Measurements from ENCODE around the gene ABCC8. TPM values are rescaled to one million over a fixed set of nuclear protein-coding genes. Genes with fewer than 3 reads are reported as not detected.

The ABCC8 gene
- total and polyA plus RNA-seq, 2 donors (not counting 3 experiments of a cell fraction or from before 2014, with no cell fraction given): not detected

DNA sequence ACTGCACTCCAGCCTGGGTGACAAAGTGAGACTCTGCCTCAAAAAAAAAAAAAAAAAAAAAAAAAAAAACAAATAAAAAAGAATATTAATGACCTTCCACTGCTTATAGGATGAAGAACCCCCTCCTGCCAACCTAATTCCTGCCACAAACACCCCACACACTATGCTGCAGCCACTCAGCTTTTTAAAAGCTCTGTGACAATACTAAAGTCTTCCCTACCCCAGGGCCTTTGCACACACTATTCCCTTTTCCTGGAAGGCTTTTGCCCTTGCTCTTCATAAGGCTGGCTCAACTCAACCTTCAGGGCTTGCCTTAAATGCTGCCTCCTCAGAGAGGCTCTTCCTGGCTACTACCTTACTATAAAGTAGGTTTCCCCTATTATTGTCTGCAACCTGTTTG lies 77.4 kb downstream of the ABCC8 start:
- H3K9ac ChIP-seq (replicated peaks; ENCODE audit: extremely low read depth, insufficient read depth, low read length): no peak overlapping the region
- H3K27ac ChIP-seq (ENCODE audit: insufficient read depth, low read depth, low read length): no peak overlapping the region
- H3K4me1 ChIP-seq (ENCODE audit: control insufficient read depth, extremely low read depth, insufficient read depth, low read length): no peaks in the 10 kb centered on the region
- TF ChIP-seq, protein P1, sequence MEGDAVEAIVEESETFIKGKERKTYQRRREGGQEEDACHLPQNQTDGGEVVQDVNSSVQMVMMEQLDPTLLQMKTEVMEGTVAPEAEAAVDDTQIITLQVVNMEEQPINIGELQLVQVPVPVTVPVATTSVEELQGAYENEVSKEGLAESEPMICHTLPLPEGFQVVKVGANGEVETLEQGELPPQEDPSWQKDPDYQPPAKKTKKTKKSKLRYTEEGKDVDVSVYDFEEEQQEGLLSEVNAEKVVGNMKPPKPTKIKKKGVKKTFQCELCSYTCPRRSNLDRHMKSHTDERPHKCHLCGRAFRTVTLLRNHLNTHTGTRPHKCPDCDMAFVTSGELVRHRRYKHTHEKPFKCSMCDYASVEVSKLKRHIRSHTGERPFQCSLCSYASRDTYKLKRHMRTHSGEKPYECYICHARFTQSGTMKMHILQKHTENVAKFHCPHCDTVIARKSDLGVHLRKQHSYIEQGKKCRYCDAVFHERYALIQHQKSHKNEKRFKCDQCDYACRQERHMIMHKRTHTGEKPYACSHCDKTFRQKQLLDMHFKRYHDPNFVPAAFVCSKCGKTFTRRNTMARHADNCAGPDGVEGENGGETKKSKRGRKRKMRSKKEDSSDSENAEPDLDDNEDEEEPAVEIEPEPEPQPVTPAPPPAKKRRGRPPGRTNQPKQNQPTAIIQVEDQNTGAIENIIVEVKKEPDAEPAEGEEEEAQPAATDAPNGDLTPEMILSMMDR (IDR thresholded peaks at IDR 0.05; ENCODE audit: extremely low read depth in 1 of 2, insufficient read depth in 1 of 2, low read depth in 1 of 2, low read length in 2 of 2): no peak
- TF ChIP-seq EZH2 (IDR thresholded peaks at IDR 0.05; ENCODE audit: borderline replicate concordance, low read depth, low read length, severe bottlenecking) (no peak), MYC (IDR thresholded peaks at IDR 0.05; ENCODE audit: low read depth, low read length) (no peak), POLR2AphosphoS5 (IDR thresholded peaks at IDR 0.05; ENCODE audit: insufficient read depth, low read depth, low read length) (no peak), GATA2 (IDR thresholded peaks at IDR 0.05; ENCODE audit: insufficient read depth, insufficient read length, low read depth, low read length) (no peak), POLR2A (IDR thresholded peaks at IDR 0.05; ENCODE audit: low read depth, low read length) (no peak), FOS (IDR thresholded peaks at IDR 0.05; ENCODE audit: borderline replicate concordance, insufficient read depth, low read length) (no peak), JUN (IDR thresholded peaks at IDR 0.05; ENCODE audit: borderline replicate concordance, insufficient read depth, insufficient read length, low read depth) (no peak)
- TF ChIP-seq, protein P2, sequence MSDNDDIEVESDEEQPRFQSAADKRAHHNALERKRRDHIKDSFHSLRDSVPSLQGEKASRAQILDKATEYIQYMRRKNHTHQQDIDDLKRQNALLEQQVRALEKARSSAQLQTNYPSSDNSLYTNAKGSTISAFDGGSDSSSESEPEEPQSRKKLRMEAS (IDR thresholded peaks at IDR 0.05; ENCODE audit: insufficient read depth, insufficient read length): no peak
- H3K9me1 ChIP-seq (replicated peaks; ENCODE audit: control insufficient read depth, extremely low read depth, insufficient read depth, low read length): no peaks in the 10 kb centered on the region
- no peaks in the 10 kb centered on the region for H3K9me3 ChIP-seq (replicated peaks; ENCODE audit: control insufficient read depth, insufficient read depth, low read length)
- no peak overlapping the region for H3K4me3 ChIP-seq (replicated peaks in 1 of 3; ENCODE audit: insufficient read depth in 1 of 3, low read depth in 1 of 3, low read length in 3 of 3)
- intact Hi-C loops (cut with micrococcal nuclease): no loop called here
- no peaks in the 10 kb centered on the region for H3K27me3 ChIP-seq (ENCODE audit: control insufficient read depth in 2 of 2, insufficient read depth in 2 of 2, low read length in 2 of 2)
- POLR2A ChIA-PET: no interaction called here
- dilution Hi-C loops (cut with MboI; ENCODE audit: extremely low pct_ligation_motif_present, low sequenced_read_pairs): no loop called here
- H3K4me2 ChIP-seq (ENCODE audit: insufficient read depth, low read length): no peak overlapping the region
- BruUV-seq (replicated peaks): no TSS peak
- H3K36me3 ChIP-seq (ENCODE audit: control insufficient read depth in 2 of 2, extremely low read depth in 1 of 2, insufficient read depth in 2 of 2, low read length in 2 of 2): no peaks in the 10 kb centered on the region
- no peaks in the 10 kb centered on the region for H4K20me1 ChIP-seq (replicated peaks; ENCODE audit: control insufficient read depth, extremely low read depth, insufficient read depth, low read length)
- CTCF ChIA-PET: interaction anchor here (1.8 kb wide), 1 partner anchor 11 kb away, joined by 5 read pairs; the partner anchor contains the start of gene KCNJ11
- no peak overlapping the region for H2AFZ ChIP-seq (ENCODE audit: low read depth, low read length)
- H3K79me2 ChIP-seq (ENCODE audit: control insufficient read depth, insufficient read depth, low read length): no peaks in the 10 kb centered on the region
- no peak for DNase-seq (ENCODE audit: low read depth, low spot score)
- no peak for FAIRE-seq

All from endothelial cell of umbilical vein (primary cell).